GM18870 (cell line): ENCODE results near the gene SLC1A4.
A peak's percentile ranks its signal among the peaks of the same experiment; 100 is the strongest.

Source experiments
- ATAC-seq: cut with Tn5 transposase; IDR thresholded peaks from one replicate; pipeline ENCODE4 v1.9.1; 2021; ENCODE audit warnings: moderate library complexity; ENCODE audit not compliant: unreplicated experiment

SLC1A4 gene

GRCh38 chr2:65049010-65049639 is 59.9 kb downstream of the SLC1A4 start:
- no peak for ATAC-seq

GRCh38 chr2:65050931-65051330 is 61.7 kb downstream of the SLC1A4 start:
- ATAC-seq: no peak

- peak; percentile 73 for ATAC-seq
Measured at GRCh38 chr2:65053199-65053598, 64.0 kb downstream of the SLC1A4 start.

- ATAC-seq: no peak
Measured at GRCh38 chr2:65054749-65055421, 65.7 kb downstream of the SLC1A4 start.

GRCh38 chr2:65055422-65056214 is 66.4 kb downstream of the SLC1A4 start:
- ATAC-seq: peak; percentile 14

GRCh38 chr2:65056215-65057053 is 67.2 kb downstream of the SLC1A4 start, which contains the start of gene CEP68:
TSS of gene CEP68 (plus strand) at chr2:65056416. CDS start at chr2:65069445, 13,029 bp downstream.
- peak; percentile 74 for ATAC-seq

GRCh38 chr2:65057054-65057375 is 67.8 kb downstream of the SLC1A4 start:
- no peak for ATAC-seq

- peak; percentile 33 for ATAC-seq
Measured at GRCh38 chr2:65057391-65058052, 68.3 kb downstream of the SLC1A4 start.

- ATAC-seq: no peak
Measured at GRCh38 chr2:65059071-65059470, 69.9 kb downstream of the SLC1A4 start.

- ATAC-seq: no peak
Measured at GRCh38 chr2:65061146-65061909, 72.1 kb downstream of the SLC1A4 start.

GRCh38 chr2:65061910-65062339 is 72.7 kb downstream of the SLC1A4 start:
- no peak for ATAC-seq

GRCh38 chr2:65062843-65063825 is 73.9 kb downstream of the SLC1A4 start:
- ATAC-seq: no peak

- ATAC-seq: peak; percentile 81
Measured at GRCh38 chr2:65064728-65065552, 75.7 kb downstream of the SLC1A4 start.

GRCh38 chr2:65067806-65068553 is 78.8 kb downstream of the SLC1A4 start:
- ATAC-seq: no peak

- no peak for ATAC-seq
Measured at GRCh38 chr2:65069439-65069824, 80.2 kb downstream of the SLC1A4 start.

GRCh38 chr2:65070172-65070830 is 81.1 kb downstream of the SLC1A4 start:
- ATAC-seq: no peak
